GM19468 (cell line): ENCODE results near the gene TRIM71.
A peak's percentile ranks its signal among the peaks of the same experiment; 100 is the strongest.

Experiments used
- ATAC-seq: cut with Tn5 transposase; IDR thresholded peaks from one replicate; pipeline ENCODE4 v1.9.1; 2021; ENCODE audit warnings: mild to moderate bottlenecking, moderate library complexity, moderate number of reproducible peaks; ENCODE audit not compliant: unreplicated experiment; ENCODE audit errors: extremely low read depth

Gene TRIM71

GRCh38 chr3:32862247-32862935 lies 44.6 kb downstream of the TRIM71 start:
- ATAC-seq = no peak

DNA sequence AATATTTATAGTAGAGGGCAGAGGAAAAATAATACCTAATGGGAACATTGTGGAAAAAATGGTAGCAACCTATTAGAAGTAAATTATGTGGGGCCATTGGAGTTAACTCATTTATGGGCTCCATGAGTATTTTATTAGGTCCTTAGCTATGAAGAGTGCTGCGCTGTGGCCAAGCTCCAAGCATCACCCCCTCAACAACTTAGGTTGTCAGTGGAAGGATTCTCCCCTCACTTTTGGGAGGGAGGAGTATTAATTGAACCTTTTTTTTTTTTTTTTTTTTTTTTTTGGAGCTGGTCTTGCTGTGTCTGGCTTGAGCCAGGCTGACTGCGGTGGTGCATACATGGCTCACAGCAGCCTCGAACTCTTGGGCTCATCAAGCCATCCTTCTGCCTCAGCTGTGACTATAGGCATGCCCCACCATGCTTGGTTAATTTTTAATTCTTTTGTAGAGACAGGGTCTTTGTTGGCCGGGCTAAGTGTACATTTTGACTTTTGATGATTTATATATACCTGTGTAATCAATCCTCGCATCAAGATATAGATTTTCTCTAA lies 45.2 kb downstream of the TRIM71 start:
- ATAC-seq = no peak

- no peak for ATAC-seq
Observed at GRCh38 chr3:32865383-32865782, 47.6 kb downstream of the TRIM71 start.

DNA sequence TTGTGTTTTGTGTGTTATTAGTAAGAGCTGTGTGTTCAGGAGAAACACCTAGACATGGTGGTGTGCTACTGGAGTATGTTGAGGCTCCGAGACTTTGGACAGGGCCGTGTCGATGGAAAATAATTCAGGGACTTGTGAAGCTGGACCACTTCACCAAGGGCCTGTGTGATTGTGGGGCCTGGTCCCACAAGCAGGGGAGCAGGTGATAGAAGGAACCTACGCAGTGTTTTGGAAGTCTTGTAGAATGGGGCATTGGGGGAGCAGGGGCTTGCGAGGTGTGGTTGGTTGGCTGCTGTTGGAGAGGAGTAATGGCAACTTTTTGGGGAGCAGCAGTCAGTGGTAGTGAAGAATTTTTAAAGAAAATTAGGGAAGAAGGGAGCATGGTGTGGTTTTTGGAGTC lies 48.7 kb downstream of the TRIM71 start:
- no peak for ATAC-seq

DNA sequence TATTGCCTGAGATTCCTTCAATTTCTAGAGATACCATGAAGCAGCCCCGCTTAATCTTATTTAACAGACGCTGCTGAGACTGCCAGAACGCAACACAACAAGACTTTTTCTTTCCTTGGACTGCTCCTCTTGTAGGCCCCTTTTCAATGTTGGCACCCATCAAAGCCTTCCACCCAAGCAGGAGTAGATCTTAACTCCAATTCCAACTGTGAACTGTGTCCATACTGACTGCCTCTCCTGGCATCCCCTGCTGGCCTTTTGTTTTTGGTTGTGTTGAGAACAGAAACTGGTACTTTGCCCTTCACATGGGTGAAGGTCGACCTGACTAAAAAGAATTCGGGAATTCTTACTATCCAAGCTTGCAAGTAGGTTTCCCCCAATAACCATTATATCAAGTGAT lies 50.2 kb downstream of the TRIM71 start:
- ATAC-seq = no peak

- ATAC-seq = no peak
Observed at GRCh38 chr3:32868719-32869512, 51.1 kb downstream of the TRIM71 start.

GRCh38 chr3:32869513-32870047 lies 51.8 kb downstream of the TRIM71 start:
- no peak for ATAC-seq

- no peak for ATAC-seq
Observed at GRCh38 chr3:32870373-32871095, 52.7 kb downstream of the TRIM71 start.

- ATAC-seq = no peak
Observed at GRCh38 chr3:32871273-32871672, 53.5 kb downstream of the TRIM71 start.

- ATAC-seq = no peak
Observed at GRCh38 chr3:32872487-32873382, 54.9 kb downstream of the TRIM71 start.

- ATAC-seq = no peak
Observed at GRCh38 chr3:32873531-32874130, 55.8 kb downstream of the TRIM71 start.

DNA sequence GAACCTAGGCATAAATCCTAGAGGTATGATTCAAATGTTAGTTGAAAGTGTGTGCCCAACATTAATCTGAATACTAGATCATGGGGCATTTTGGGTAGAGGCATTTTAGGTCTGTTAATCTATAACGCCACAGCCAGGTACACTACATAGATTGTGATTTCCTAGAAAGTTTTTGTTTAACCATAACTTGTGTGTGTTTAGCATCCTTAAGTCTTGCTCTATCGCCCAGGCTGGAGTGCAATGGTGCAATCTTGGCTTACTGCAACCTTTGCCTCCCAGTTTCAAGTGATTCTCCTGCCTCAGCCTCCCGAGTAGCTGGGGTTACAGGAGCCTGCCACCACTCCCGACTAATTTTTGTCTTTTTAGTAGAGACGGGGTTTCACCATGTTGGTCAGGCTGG lies 59.1 kb downstream of the TRIM71 start:
- no peak for ATAC-seq

DNA sequence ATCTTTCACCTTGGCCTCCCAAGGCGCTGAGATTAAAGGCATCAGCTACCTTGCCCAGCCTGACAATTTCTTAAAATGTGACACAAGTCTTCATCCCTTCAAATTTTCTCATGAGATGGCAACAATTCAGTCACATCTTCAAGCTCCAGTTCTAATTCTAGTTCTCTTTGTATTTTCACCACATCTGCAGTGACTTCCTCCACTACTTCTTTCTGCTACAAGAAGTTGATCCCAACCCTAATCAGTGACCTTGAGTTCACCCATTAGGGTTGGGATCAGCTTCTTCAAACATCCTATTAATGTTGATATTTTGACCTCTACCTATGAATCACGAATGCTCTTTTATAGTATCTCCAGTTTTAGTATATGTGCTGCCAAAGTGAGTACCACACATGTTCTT lies 59.8 kb downstream of the TRIM71 start:
- ATAC-seq = no peak

GRCh38 chr3:32880225-32880624 lies 62.4 kb downstream of the TRIM71 start:
- no peak for ATAC-seq

- no peak for ATAC-seq
Observed at GRCh38 chr3:32881624-32882023, 63.8 kb downstream of the TRIM71 start.

GRCh38 chr3:32882189-32882588 lies 64.4 kb downstream of the TRIM71 start:
- ATAC-seq = no peak

- peak; percentile 81 for ATAC-seq
Observed at GRCh38 chr3:32882603-32883025, 64.8 kb downstream of the TRIM71 start.

GRCh38 chr3:32883817-32884216 lies 66.0 kb downstream of the TRIM71 start:
- no peak for ATAC-seq

- no peak for ATAC-seq
Observed at GRCh38 chr3:32884591-32884990, 66.8 kb downstream of the TRIM71 start.
